GM18517 (cell line): ENCODE data around the gene ANKRD20A1.
"Not testable (repeated sequence)": the region's sequence is repeated elsewhere in the genome, so short reads cannot be mapped to it uniquely, and the experiment has no call there.

Source experiments
- ATAC-seq: cut with Tn5 transposase; IDR thresholded peaks from one replicate; pipeline ENCODE4 v1.9.1; 2021; ENCODE audit warnings: mild to moderate bottlenecking, moderate library complexity; ENCODE audit not compliant: unreplicated experiment

Gene ANKRD20A1

GRCh38 chr9:67858871-67859270 lies at the start of gene ANKRD20A1:
Gene ANKRD20A1, plus strand, starts transcription at chr9:67858931. Its CDS starts 496 bp downstream, at chr9:67859427.
- not testable (repeated sequence) for ATAC-seq

- ATAC-seq = not testable (repeated sequence)
These were observed 26.6 kb upstream of the ANKRD20A1 start for GRCh38 chr9:67832088-67832487.
